ENCODE results near the gene PTPN14.

PTPN14 gene

DNA sequence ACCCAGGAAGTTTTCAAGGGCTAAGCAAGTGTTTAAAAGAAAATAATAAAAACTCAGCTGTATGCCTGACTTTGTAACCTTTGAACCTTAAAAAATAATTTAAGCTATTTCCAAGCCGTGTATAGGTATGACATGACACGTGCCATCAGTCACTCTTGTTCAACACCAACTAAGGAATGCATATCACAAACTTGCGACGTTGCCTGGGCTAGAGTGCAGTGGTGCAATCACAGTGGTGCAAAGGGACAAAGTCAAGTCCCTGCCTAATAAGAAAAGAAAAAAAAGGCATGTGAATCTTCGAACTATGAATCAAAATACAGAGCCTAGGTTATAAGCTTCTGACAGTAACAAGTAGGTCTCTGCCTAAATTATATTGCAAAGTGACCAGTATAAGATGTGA, 191.3 kb downstream of the PTPN14 start:
- no peak for DNase-seq

GRCh38 chr1:214354440-214355148, 196.8 kb downstream of the PTPN14 start:
- DNase-seq = no peak

- no peak for DNase-seq
Observed at GRCh38 chr1:214352838-214353237, 198.6 kb downstream of the PTPN14 start.

- no peak for DNase-seq
Observed at GRCh38 chr1:214351551-214352277, 199.7 kb downstream of the PTPN14 start.

- DNase-seq = no peak
Observed at GRCh38 chr1:214349781-214350180, 201.6 kb downstream of the PTPN14 start.

DNA sequence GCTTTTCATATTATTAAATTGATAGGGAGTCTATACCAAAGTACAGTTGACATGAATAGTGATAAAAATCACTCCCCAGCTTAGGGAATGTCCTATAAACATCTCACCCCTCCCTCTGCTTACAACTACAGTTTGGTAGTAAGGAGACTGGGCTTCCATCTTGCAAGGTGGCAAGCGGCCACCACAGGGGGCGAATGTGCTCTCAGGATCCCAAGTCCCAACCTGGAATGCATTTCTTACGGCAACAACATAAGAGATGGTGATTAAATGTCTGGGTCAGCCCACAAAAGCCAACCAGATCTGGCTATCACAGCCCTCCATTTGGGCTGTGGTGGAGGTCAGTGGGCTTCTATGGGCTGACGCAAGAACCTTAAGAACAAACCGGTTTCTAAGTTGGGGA, 202.4 kb downstream of the PTPN14 start:
- no peak for DNase-seq

- no peak for DNase-seq
Observed at GRCh38 chr1:214344897-214345296, 206.5 kb downstream of the PTPN14 start.

DNA sequence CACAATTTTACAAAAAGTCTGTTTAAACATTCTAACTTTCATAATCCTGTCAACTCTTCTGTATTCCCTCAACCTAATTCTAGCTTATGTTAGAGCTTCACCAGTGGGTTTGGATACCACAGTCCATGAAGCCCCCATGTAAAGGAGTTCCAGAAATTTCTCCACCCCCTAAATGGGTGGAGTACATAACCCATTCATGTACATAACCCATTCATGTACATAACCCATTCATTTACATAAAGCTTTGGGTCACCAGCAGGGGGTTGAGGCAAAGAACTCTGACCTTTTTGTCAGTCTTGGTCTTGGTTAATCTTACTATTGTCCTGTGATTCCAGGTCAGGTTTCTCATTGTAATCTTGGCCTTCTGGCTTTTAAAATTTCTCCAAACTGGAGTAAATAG, 208.9 kb downstream of the PTPN14 start:
- no peak for DNase-seq

DNA sequence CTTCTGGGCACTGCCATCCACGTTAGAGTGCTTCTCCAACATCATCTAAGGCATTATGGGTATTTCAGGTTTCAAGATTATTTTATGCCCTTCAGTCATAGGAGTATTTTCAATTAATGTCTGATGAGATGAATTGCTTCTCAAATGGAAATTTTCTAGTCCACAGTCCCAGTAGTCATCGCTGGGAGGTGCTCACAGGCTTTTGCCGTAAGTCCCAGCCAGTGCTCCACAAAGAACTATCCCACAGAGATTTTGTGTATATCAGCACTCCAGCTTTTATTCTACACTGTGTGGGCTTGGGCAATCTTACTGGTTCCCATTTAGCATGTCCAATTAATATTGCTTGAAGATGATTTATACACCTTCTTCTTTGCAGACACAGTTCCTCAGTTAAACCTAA, 209.5 kb downstream of the PTPN14 start:
- no peak for DNase-seq

- no peak for DNase-seq
Observed at GRCh38 chr1:214341459-214341858, 209.9 kb downstream of the PTPN14 start.

GRCh38 chr1:214338212-214338611, 213.2 kb downstream of the PTPN14 start:
- no peak for DNase-seq

- DNase-seq = no peak
Observed at GRCh38 chr1:214337511-214337910, 213.9 kb downstream of the PTPN14 start.

- no peak for DNase-seq
Observed at GRCh38 chr1:214337015-214337414, 214.4 kb downstream of the PTPN14 start.

- DNase-seq = no peak
Observed at GRCh38 chr1:214335567-214335966, 215.8 kb downstream of the PTPN14 start.

DNA sequence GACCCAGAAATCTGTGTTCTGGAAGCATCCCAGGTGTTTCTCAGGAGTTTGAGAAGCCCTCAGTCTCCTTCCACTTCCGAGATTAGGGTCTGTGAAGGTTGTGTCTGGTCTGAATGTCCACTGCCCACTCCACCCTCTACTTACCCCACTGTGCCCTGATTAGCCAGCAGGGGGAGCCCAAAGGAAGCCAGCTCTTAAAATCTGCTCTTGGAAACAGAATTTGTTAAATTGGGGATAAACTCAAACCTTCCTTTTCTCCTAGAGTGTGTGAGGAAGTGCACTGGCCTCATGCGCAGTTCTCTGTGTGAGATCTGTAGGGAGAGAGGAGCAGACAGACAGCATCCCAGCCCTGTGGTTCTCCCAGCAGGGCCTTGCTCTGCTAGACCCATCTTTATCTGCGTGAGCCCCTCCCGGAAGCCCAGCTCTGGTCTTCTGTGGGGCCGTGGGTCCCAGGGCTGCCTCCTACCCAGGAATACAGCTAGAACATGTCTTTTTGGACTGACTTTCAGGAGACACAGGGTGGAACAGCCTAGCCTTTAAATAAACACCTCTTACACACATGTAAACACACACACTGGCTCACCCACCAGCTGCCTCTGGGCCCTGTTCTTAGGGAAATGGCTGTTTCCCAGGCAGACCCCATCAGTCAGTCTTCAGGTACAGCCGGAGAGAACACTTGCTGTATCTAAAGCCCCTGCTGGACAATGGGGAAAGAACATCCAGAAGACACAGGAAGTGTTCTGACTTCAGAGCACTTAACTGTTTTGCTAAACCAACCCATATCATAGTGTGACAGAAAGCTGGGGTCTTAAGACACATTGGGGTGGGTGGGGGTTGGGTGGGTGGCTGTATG, 218.2 kb downstream of the PTPN14 start:
- DNase-seq = peak; percentile 19 to 20

- DNase-seq = peak; percentile 49 to 58
Observed at GRCh38 chr1:214331827-214332423, 219.5 kb downstream of the PTPN14 start.

DNA sequence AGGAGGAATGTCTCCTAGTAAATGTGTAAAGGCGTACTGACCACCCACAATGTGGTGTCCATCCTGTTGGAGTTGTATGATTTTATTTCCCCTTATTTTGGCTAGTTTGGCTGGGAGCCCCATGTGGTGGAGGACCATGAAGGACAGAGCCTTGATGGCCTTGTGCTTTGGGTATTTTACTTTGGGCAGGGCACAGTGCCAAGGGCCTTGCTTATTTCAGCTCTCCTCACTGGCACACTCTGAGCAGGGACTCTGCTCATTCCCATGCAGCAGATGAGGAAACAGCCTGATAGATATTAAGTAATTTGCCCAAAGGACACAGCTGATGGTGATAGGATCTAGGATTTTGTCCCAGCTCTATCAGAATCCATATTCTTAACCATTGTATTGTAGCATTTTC, 220.2 kb downstream of the PTPN14 start:
- no peak for DNase-seq

DNA sequence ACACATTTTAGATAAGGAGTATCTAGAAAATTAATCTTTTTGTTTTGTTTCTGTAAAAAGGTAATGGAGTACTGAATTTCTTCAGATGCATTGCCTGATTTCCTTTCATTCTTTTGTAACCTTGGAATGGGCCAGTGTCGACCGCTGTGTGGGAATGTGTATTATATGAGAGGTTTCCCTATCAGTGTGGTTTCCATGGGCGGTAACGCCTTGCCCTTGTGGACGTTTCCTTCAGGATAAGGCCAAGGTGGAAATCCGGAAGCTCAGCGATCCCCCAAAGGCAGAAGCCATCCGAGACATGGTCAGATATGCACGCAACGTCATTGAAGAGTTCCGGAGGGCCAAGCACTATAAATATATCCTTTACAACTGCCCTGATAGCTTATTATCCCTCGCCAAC, 220.7 kb downstream of the PTPN14 start:
- no peak for DNase-seq

GRCh38 chr1:214330222-214330621, 221.2 kb downstream of the PTPN14 start:
- no peak for DNase-seq

GRCh38 chr1:214329470-214330220, 221.8 kb downstream of the PTPN14 start:
- no peak for DNase-seq

- peak; percentile 74 to 81 for DNase-seq
Observed at GRCh38 chr1:214328770-214329469, 222.5 kb downstream of the PTPN14 start.

DNA sequence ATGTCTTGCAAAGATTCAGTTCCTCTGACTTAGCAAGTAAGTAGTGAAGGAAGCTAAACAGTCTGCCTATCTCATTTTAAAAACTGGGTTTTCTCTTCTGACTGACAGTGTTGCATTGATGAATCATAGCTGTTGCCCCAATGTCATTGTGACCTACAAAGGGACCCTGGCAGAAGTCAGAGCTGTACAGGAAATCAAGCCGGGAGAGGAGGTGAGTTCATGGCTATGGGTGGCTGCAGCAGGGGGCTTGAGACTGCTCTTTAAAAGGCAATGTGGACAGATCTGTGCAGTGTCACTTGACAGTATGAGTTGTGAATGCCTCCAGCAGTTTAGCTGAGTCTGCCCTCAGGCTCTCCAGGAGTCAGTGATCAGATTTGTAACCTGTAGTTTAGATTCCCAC, 223.9 kb downstream of the PTPN14 start:
- no peak for DNase-seq

All from CD4-positive, alpha-beta T cell treated with Interleukin-1 beta for 1 hour (primary cell).